HepG2 (cell line): ENCODE measurements around the gene ASXL1. TPM values are rescaled to one million over a fixed set of nuclear protein-coding genes. Genes with fewer than 3 reads are reported as not detected.

Experiments used
- CBFB ChIP-seq: sonication (generic); formaldehyde crosslinking; IDR thresholded peaks from 2 replicates; pipeline ENCODE4 v1.4.0; 2020; ENCODE audit warnings: missing genetic modification reagents
- HNF1A ChIP-seq, 2 experiments: sonication (generic) in 1 of 2; formaldehyde crosslinking in 1 of 2; IDR thresholded peaks; 2 replicates each; pipeline versions ENCODE4 v1.4.0 to v1.6.1; 2016 to 2020; ENCODE audit warnings: borderline replicate concordance in 1 of 2, low read depth in 1 of 2, mild to moderate bottlenecking in 1 of 2, missing genetic modification reagents in 1 of 2
- NAIF1 ChIP-seq: sonication (generic); formaldehyde crosslinking; IDR thresholded peaks from 2 replicates; pipeline ENCODE4 v1.5.0; 2020; ENCODE audit warnings: mild to moderate bottlenecking, missing genetic modification reagents, borderline replicate concordance
- PAX8 ChIP-seq: sonication (generic); formaldehyde crosslinking; IDR thresholded peaks from 2 replicates; pipeline ENCODE4 v1.8.0; 2022; ENCODE audit warnings: mild to moderate bottlenecking, missing genetic modification reagents, borderline replicate concordance
- SOX6 ChIP-seq, 2 experiments: fragments of 450-650 bp in 1 of 2; sonication (generic) in 1 of 2; formaldehyde crosslinking in 1 of 2; IDR thresholded peaks; 2 replicates each; pipeline versions ENCODE4 v1.4.0 to v1.6.1; 2017 to 2020; ENCODE audit warnings: antibody characterized with exemption in 1 of 2, mild to moderate bottlenecking in 1 of 2, missing genetic modification reagents in 1 of 2
- ZBTB37 ChIP-seq: sonication (generic); formaldehyde crosslinking; IDR thresholded peaks from 2 replicates; pipeline ENCODE4 v1.4.0; 2020; ENCODE audit warnings: mild to moderate bottlenecking, missing genetic modification reagents
- ZNF256 ChIP-seq: sonication (generic); formaldehyde crosslinking; conservative IDR thresholded peaks from 2 replicates; pipeline ENCODE4 v1.4.0; 2020; ENCODE audit warnings: missing genetic modification reagents
- ZNF318 ChIP-seq: sonication (generic); formaldehyde crosslinking; IDR thresholded peaks from 2 replicates; pipeline ENCODE4 v1.4.0; 2020; ENCODE audit warnings: mild to moderate bottlenecking, missing genetic modification reagents
- ZNF382 ChIP-seq: sonication (generic); formaldehyde crosslinking; IDR thresholded peaks from 2 replicates; pipeline ENCODE4 v1.5.0; 2020; ENCODE audit warnings: missing genetic modification reagents, mild to moderate bottlenecking, borderline replicate concordance
- ZSCAN21 ChIP-seq: sonication (generic); formaldehyde crosslinking; IDR thresholded peaks from 2 replicates; pipeline ENCODE4 v1.8.0; 2022; ENCODE audit warnings: mild to moderate bottlenecking, missing genetic modification reagents, moderate library complexity, borderline replicate concordance
- polyA plus RNA-seq, 8 experiments: library from polyadenylated mRNA; depleted of rRNA in 3 of 8; stranded (reverse) in 7 of 8; unstranded in 1 of 8; fragments of >200 nt; fragmentation: Illumina TruSeq in 4 of 8; extraction: Trizol in 4 of 8; gene quantifications; 2 replicates each; pipeline versions ENCODE4 v1.2.1 to v1.2.3, GENCODE V29; 2011 to 2016; ENCODE audit warnings: low read depth in 4 of 8, missing spikeins in 1 of 8, mixed read lengths in 1 of 8; ENCODE audit not compliant: insufficient read depth in 1 of 8
- total RNA-seq, 5 experiments: library from RNA; depleted of rRNA; stranded (reverse); fragments of >200 nt; fragmentation: Illumina TruSeq; extraction: Trizol; gene quantifications; 2 replicates each; pipeline ENCODE4 v1.2.3, GENCODE V29; 2016; ENCODE audit warnings: low read depth in 1 of 5

Gene ASXL1
- total and polyA plus RNA-seq, 2 of the 13 experiments (the other 11 are each of a cell fraction or from before 2014, with no cell fraction given): 62.1 to 74.8 TPM

GRCh38 chr20:32483351-32484224, 125.5 kb downstream of the ASXL1 start (continued):
- no peak; the same call in 1 of the 2 replicates for TF ChIP-seq HNF1A (IDR thresholded peaks at IDR 0.05; ENCODE audit: low read depth)
- peak; percentile 12; the same call in 1 of the 2 replicates for TF ChIP-seq HNF1A (CRISPR knock-in tag; IDR thresholded peaks at IDR 0.05; ENCODE audit: borderline replicate concordance)
- TF ChIP-seq ZNF382 (CRISPR knock-in tag): no peak
- peak; percentile 58; the same call in 1 of the 2 replicates for TF ChIP-seq ZSCAN21 (CRISPR knock-in tag)
- TF ChIP-seq NAIF1 (CRISPR knock-in tag): no peak
- 0 out of 2 replicates have a peak, but pooled peaks have one; percentile 38 for TF ChIP-seq ZNF318 (CRISPR knock-in tag)
- TF ChIP-seq ZBTB37 (CRISPR knock-in tag): peak; percentile 74
- TF ChIP-seq SOX6 (IDR thresholded peaks at IDR 0.05): no peak
- peak; percentile 73 for TF ChIP-seq SOX6 (CRISPR knock-in tag; IDR thresholded peaks at IDR 0.05)
- TF ChIP-seq ZNF256 (CRISPR knock-in tag): peak; percentile 62; the same call in 1 of the 2 replicates
- 0 out of 2 replicates have a peak, but pooled peaks have one; percentile 28 for TF ChIP-seq CBFB
- no peak for TF ChIP-seq PAX8 (CRISPR knock-in tag)
